Loucy (cell line): ENCODE measurements around the gene RXRA.

Experiments
- CTCF ChIP-seq: fragments of 200-600 bp; sonication (generic); conservative IDR thresholded peaks from 2 replicates; pipeline ENCODE4 v1.5.1; 2014; ENCODE audit warnings: mild to moderate bottlenecking, antibody characterized with exemption, low read length
- EZH2phosphoT487 ChIP-seq: fragments of 200-600 bp; IDR thresholded peaks from 2 replicates; pipeline ENCODE4 v1.6.1; 2018; ENCODE audit warnings: antibody characterized with exemption, mild to moderate bottlenecking, moderate library complexity, borderline replicate concordance

- no peak for TF ChIP-seq CTCF
- no peak for TF ChIP-seq EZH2phosphoT487
These were observed 134.6 kb downstream of the RXRA start for GRCh38 chr9:134460896-134461295.
